ENCODE results near the gene ESYT2.

The ESYT2 gene

DNA sequence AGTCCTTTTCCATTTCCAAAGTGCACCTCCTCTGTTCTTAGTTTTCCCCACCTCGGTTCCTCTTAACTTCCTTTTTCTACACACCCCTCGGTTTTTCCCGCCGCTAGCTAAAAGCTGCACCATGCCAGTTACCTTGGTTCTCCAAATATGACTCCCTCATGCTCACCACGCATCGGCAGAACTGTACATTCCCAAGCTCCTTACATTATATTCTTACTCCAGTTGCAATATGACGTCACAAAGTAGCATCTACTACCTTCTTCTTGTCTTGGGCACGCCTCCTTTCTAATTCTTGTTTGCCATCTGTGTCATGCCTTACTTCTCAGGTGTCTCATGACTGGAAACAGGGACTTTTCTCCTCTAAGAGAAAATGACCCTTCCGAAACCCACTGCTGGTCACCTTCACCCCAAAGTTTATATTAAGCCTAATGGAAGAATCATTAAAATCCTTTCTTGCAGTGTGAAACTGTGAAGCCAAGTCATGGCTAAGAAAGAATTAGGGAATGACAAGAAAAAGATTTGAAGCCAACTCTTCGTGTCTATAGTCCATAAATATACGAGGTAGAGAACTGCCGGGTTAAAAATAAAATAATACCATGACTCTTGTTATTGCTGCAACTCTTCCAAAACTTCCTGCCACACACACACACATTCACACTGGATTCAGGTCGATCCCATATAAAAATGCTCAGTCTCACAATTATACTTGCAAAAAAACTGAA, 1.7 kb downstream of the ESYT2 start:
- H3K27ac ChIP-seq (ENCODE audit: insufficient read depth, low read length, poor library complexity, severe bottlenecking) = peak overlapping the region; percentile 94
- H3K4me1 ChIP-seq (ENCODE audit: control insufficient read depth, insufficient read depth, low read length, poor library complexity, severe bottlenecking) = peaks cover 16% of the 10 kb centered on the region
- no peaks in the 10 kb centered on the region for H3K9me3 ChIP-seq (ENCODE audit: control insufficient read depth, low read length)
- DNase-seq = no peak
- H3K27me3 ChIP-seq (replicated peaks; ENCODE audit: control insufficient read depth, insufficient read depth, low read length, poor library complexity, severe bottlenecking) = no peaks in the 10 kb centered on the region
- H3K4me3 ChIP-seq (ENCODE audit: insufficient read depth, low read depth, low read length, poor library complexity, severe bottlenecking) = peak overlapping the region; percentile 83
- no peaks in the 10 kb centered on the region for H3K36me3 ChIP-seq (ENCODE audit: control insufficient read depth, insufficient read depth, low read length)

DNA sequence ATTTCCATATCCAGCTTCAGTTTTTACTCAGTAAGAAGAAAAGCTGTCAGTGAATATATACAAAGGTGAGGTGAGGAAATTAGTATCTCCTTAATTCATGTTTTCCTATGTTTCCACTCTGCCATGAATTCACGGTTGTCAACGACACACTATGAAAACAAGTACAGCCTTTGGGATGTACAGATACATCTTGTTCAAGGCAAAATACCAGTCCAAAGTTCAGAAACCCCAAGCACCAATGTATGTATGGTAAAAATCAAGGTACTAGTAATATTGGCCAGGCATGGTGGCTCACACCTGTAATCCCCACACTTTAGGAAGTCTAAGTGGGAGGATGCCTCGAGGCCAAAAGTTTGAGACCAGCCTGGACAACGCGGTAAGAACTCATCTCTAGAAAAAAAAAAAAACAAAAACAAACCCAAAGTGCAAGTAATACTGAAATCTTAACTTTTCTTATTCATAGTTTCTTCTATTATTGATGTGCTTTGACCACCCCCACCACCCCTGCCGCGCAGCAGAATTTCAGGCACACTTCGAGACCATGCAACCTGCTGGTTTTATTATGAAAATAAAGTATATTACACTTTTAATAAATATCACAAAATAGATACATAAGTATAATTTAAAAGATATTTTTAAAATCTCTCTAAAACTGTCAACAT, 3.5 kb downstream of the ESYT2 start:
- H3K9me3 ChIP-seq (ENCODE audit: control insufficient read depth, low read length) = no peaks in the 10 kb centered on the region
- H3K4me1 ChIP-seq (ENCODE audit: control insufficient read depth, insufficient read depth, low read length, poor library complexity, severe bottlenecking) = peaks cover 27% of the 10 kb centered on the region
- no peak overlapping the region for H3K4me3 ChIP-seq (ENCODE audit: insufficient read depth, low read depth, low read length, poor library complexity, severe bottlenecking)

DNA sequence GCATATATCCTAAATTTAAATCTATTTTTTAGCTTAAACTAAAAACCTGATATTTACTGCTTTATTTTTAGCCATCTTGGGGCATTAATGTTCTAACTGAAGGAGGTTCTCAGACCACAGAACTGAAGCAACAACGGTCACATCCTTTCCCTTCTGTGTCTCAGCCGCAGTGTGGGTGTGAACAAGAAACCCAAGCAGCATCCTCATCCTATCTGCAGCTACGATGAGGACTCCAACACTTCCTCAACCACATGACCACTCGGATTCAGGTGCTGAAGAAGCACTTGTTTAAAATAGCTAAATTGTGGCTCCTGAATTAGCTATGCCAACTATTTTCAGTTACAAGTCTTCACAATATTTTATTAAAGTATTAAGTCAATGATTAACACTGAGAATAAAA, 5.3 kb downstream of the ESYT2 start:
- H3K27me3 ChIP-seq (replicated peaks; ENCODE audit: control insufficient read depth, insufficient read depth, low read length, poor library complexity, severe bottlenecking) = no peaks in the 10 kb centered on the region
- H3K9me3 ChIP-seq (ENCODE audit: control insufficient read depth, low read length) = no peaks in the 10 kb centered on the region
- peak overlapping the region; percentile 1 for H3K4me3 ChIP-seq (ENCODE audit: insufficient read depth, low read depth, low read length, poor library complexity, severe bottlenecking)
- peak overlapping the region; percentile 53 for H3K27ac ChIP-seq (ENCODE audit: insufficient read depth, low read length, poor library complexity, severe bottlenecking)
- H3K4me1 ChIP-seq (ENCODE audit: control insufficient read depth, insufficient read depth, low read length, poor library complexity, severe bottlenecking) = peaks cover 35% of the 10 kb centered on the region
- peak; percentile 43 to 62 (median 55) for DNase-seq
- H3K36me3 ChIP-seq (ENCODE audit: control insufficient read depth, insufficient read depth, low read length) = no peaks in the 10 kb centered on the region

More for the DNA sequence above, 3.5 kb downstream of the ESYT2 start:
- Histone ChIP-seq H3K36me3 (ENCODE audit: control insufficient read depth, insufficient read depth, low read length) (no peaks in the 10 kb centered on the region), H3K27ac (ENCODE audit: insufficient read depth, low read length, poor library complexity, severe bottlenecking) (peak overlapping the region; percentile 41), H3K27me3 (replicated peaks; ENCODE audit: control insufficient read depth, insufficient read depth, low read length, poor library complexity, severe bottlenecking) (no peaks in the 10 kb centered on the region)
- no peak for DNase-seq

- DNase-seq = no peak
- Histone ChIP-seq H3K4me3 (ENCODE audit: insufficient read depth, low read depth, low read length, poor library complexity, severe bottlenecking) (peak overlapping the region; percentile 5), H3K36me3 (ENCODE audit: control insufficient read depth, insufficient read depth, low read length) (no peaks in the 10 kb centered on the region), H3K9me3 (ENCODE audit: control insufficient read depth, low read length) (no peaks in the 10 kb centered on the region), H3K27ac (ENCODE audit: insufficient read depth, low read length, poor library complexity, severe bottlenecking) (peak overlapping the region; percentile 56), H3K27me3 (replicated peaks; ENCODE audit: control insufficient read depth, insufficient read depth, low read length, poor library complexity, severe bottlenecking) (no peaks in the 10 kb centered on the region), H3K4me1 (ENCODE audit: control insufficient read depth, insufficient read depth, low read length, poor library complexity, severe bottlenecking) (peaks cover 56% of the 10 kb centered on the region)
Measured at GRCh38 chr7:158821171-158822031, 7.9 kb downstream of the ESYT2 start.

- Histone ChIP-seq H3K9me3 (ENCODE audit: control insufficient read depth, low read length) (no peaks in the 10 kb centered on the region), H3K27ac (ENCODE audit: insufficient read depth, low read length, poor library complexity, severe bottlenecking) (peak overlapping the region; percentile 56), H3K4me3 (ENCODE audit: insufficient read depth, low read depth, low read length, poor library complexity, severe bottlenecking) (peak overlapping the region; percentile 2), H3K36me3 (ENCODE audit: control insufficient read depth, insufficient read depth, low read length) (no peaks in the 10 kb centered on the region), H3K27me3 (replicated peaks; ENCODE audit: control insufficient read depth, insufficient read depth, low read length, poor library complexity, severe bottlenecking) (no peaks in the 10 kb centered on the region), H3K4me1 (ENCODE audit: control insufficient read depth, insufficient read depth, low read length, poor library complexity, severe bottlenecking) (peaks cover 63% of the 10 kb centered on the region)
- DNase-seq = no peak
Measured at GRCh38 chr7:158820656-158821055, 8.7 kb downstream of the ESYT2 start.

DNA sequence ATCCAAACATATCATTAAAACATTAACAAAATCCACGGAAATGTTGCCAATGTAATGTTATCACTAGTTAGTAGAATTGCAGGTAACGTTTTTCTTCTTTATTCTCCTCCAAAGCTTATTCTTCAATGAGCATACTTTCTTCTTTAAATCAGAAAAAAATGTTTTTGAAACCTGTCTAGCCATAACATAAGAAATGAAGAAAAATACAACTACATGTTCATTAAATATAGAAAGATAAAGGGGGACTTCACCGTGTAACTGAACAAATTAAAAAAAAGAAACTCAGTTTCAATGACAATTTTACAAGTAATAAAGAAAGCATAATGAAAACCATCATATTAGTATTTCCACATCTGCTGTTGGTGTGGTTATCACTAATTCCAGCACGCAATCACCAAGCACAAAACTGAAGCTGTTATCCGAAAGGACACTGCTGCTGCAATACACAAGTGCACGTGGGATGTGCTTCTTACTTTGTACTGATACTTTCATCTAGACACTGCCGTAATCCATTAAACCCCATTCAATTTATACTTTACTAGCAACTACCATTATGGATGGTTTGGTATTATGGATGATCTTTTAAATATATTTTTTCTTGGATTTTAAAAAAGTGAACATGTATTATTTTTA, 9.6 kb downstream of the ESYT2 start:
- Histone ChIP-seq H3K9me3 (ENCODE audit: control insufficient read depth, low read length) (no peaks in the 10 kb centered on the region), H3K4me3 (ENCODE audit: insufficient read depth, low read depth, low read length, poor library complexity, severe bottlenecking) (peak overlapping the region; percentile 6), H3K4me1 (ENCODE audit: control insufficient read depth, insufficient read depth, low read length, poor library complexity, severe bottlenecking) (peaks cover 72% of the 10 kb centered on the region), H3K27ac (ENCODE audit: insufficient read depth, low read length, poor library complexity, severe bottlenecking) (peak overlapping the region; percentile 96), H3K36me3 (ENCODE audit: control insufficient read depth, insufficient read depth, low read length) (no peaks in the 10 kb centered on the region), H3K27me3 (replicated peaks; ENCODE audit: control insufficient read depth, insufficient read depth, low read length, poor library complexity, severe bottlenecking) (no peaks in the 10 kb centered on the region)
- DNase-seq = no peak

- no peaks in the 10 kb centered on the region for H3K36me3 ChIP-seq (ENCODE audit: control insufficient read depth, insufficient read depth, low read length)
- H3K27ac ChIP-seq (ENCODE audit: insufficient read depth, low read length, poor library complexity, severe bottlenecking) = peak overlapping the region; percentile 96
- peak overlapping the region; percentile 46 for H3K4me3 ChIP-seq (ENCODE audit: insufficient read depth, low read depth, low read length, poor library complexity, severe bottlenecking)
- H3K9me3 ChIP-seq (ENCODE audit: control insufficient read depth, low read length) = no peaks in the 10 kb centered on the region
- DNase-seq = peak; percentile 46 to 67 (median 62)
- no peaks in the 10 kb centered on the region for H3K27me3 ChIP-seq (replicated peaks; ENCODE audit: control insufficient read depth, insufficient read depth, low read length, poor library complexity, severe bottlenecking)
- H3K4me1 ChIP-seq (ENCODE audit: control insufficient read depth, insufficient read depth, low read length, poor library complexity, severe bottlenecking) = peaks cover 71% of the 10 kb centered on the region
Measured at GRCh38 chr7:158818325-158819213, 10.7 kb downstream of the ESYT2 start.

GRCh38 chr7:158816995-158817394, 12.3 kb downstream of the ESYT2 start:
- DNase-seq = no peak
- Histone ChIP-seq H3K9me3 (ENCODE audit: control insufficient read depth, low read length) (no peaks in the 10 kb centered on the region), H3K27ac (ENCODE audit: insufficient read depth, low read length, poor library complexity, severe bottlenecking) (peak overlapping the region; percentile 96), H3K4me3 (ENCODE audit: insufficient read depth, low read depth, low read length, poor library complexity, severe bottlenecking) (peak overlapping the region; percentile 46), H3K4me1 (ENCODE audit: control insufficient read depth, insufficient read depth, low read length, poor library complexity, severe bottlenecking) (peaks cover 80% of the 10 kb centered on the region), H3K27me3 (replicated peaks; ENCODE audit: control insufficient read depth, insufficient read depth, low read length, poor library complexity, severe bottlenecking) (no peaks in the 10 kb centered on the region), H3K36me3 (ENCODE audit: control insufficient read depth, insufficient read depth, low read length) (no peaks in the 10 kb centered on the region)

DNA sequence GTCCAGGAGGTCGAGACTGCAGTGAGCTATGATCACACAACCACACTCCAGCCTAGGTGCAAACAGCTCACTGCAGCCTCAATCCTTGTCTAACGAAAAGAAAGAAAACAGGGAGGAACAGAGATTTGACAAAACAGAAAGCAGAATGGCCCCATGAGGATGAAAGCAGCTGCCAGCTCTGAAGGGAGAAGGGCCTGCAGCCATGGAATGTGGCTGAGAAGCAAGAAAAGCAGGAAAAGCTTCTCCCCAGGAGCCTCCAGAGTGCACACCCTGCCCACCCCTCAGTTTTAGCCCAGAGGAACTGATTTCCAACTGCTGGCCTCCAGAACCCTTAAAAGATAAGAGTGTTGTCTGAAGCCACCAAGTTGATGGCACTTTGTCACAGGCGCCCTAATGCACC, 13.0 kb downstream of the ESYT2 start:
- Histone ChIP-seq H3K27me3 (replicated peaks; ENCODE audit: control insufficient read depth, insufficient read depth, low read length, poor library complexity, severe bottlenecking) (no peaks in the 10 kb centered on the region), H3K4me1 (ENCODE audit: control insufficient read depth, insufficient read depth, low read length, poor library complexity, severe bottlenecking) (peaks cover 80% of the 10 kb centered on the region), H3K9me3 (ENCODE audit: control insufficient read depth, low read length) (no peaks in the 10 kb centered on the region), H3K27ac (ENCODE audit: insufficient read depth, low read length, poor library complexity, severe bottlenecking) (peak overlapping the region; percentile 96), H3K36me3 (ENCODE audit: control insufficient read depth, insufficient read depth, low read length) (no peaks in the 10 kb centered on the region), H3K4me3 (ENCODE audit: insufficient read depth, low read depth, low read length, poor library complexity, severe bottlenecking) (no peak overlapping the region)
- DNase-seq = no peak
